Parathyroid adenoma (tissue), 2 donors: ENCODE measurements around the gene TMEM42.

Source experiments
- H2AFZ ChIP-seq: fragments of 300-600 bp; sonication (generic); one replicate; pipeline ENCODE4 v1.7.0; 2017; ENCODE audit warnings: antibody characterized with exemption, mild to moderate bottlenecking
- H3K27ac ChIP-seq: fragments of 300-600 bp; sonication (generic); one replicate; pipeline ENCODE4 v1.7.0; 2017
- H3K27me3 ChIP-seq: fragments of 300-600 bp; sonication (generic); one replicate; pipeline ENCODE4 v1.7.0; 2017; ENCODE audit warnings: low read length; ENCODE audit not compliant: control insufficient read depth, insufficient read depth
- H3K36me3 ChIP-seq: fragments of 300-600 bp; sonication (generic); one replicate; pipeline ENCODE4 v1.7.0; 2017; ENCODE audit warnings: low read length; ENCODE audit not compliant: control insufficient read depth, insufficient read depth
- H3K4me1 ChIP-seq: fragments of 300-600 bp; sonication (generic); one replicate; pipeline ENCODE4 v1.7.0; 2017; ENCODE audit warnings: control low read depth
- H3K4me2 ChIP-seq: fragments of 300-600 bp; sonication (generic); one replicate; pipeline ENCODE4 v1.7.0; 2017; ENCODE audit warnings: low read length
- H3K4me3 ChIP-seq: fragments of 300-600 bp; sonication (generic); one replicate; pipeline ENCODE4 v1.7.0; 2017; ENCODE audit warnings: low read depth, low read length
- H3K79me2 ChIP-seq: fragments of 300-600 bp; sonication (generic); one replicate; pipeline ENCODE4 v1.7.0; 2017; ENCODE audit warnings: control low read depth
- H3K9ac ChIP-seq: fragments of 300-600 bp; sonication (generic); one replicate; pipeline ENCODE4 v1.7.0; 2017; ENCODE audit warnings: mild to moderate bottlenecking
- H3K9me3 ChIP-seq: fragments of 300-600 bp; sonication (generic); one replicate; pipeline ENCODE4 v1.7.0; 2017; ENCODE audit warnings: low read length; ENCODE audit not compliant: control insufficient read depth
- CTCF ChIP-seq: fragments of 300-600 bp; sonication (generic); IDR thresholded peaks from one replicate; pipeline ENCODE4 v1.7.0; 2017; ENCODE audit warnings: antibody characterized with exemption, mild to moderate bottlenecking
- donor health status: primary hyperparathyroidism.

Gene TMEM42

GRCh38 chr3:44890258-44890657 is 28.5 kb downstream of the TMEM42 start:
- Histone ChIP-seq H3K4me1 (no peaks in the 10 kb centered on the region), H3K27ac (no peak overlapping the region), H3K9me3 (no peaks in the 10 kb centered on the region), H3K4me2 (no peak overlapping the region), H3K36me3 (no peaks in the 10 kb centered on the region), H3K9ac (no peak overlapping the region), H3K4me3 (no peak overlapping the region), H2AFZ (no peak overlapping the region), H3K79me2 (no peaks in the 10 kb centered on the region), H3K27me3 (no peaks in the 10 kb centered on the region)
- TF ChIP-seq CTCF = no peak

- Histone ChIP-seq H3K4me3 (no peak overlapping the region), H3K4me2 (no peak overlapping the region), H3K79me2 (no peaks in the 10 kb centered on the region), H3K27me3 (no peaks in the 10 kb centered on the region), H3K9me3 (no peaks in the 10 kb centered on the region), H3K9ac (no peak overlapping the region), H3K4me1 (no peaks in the 10 kb centered on the region), H2AFZ (no peak overlapping the region), H3K36me3 (no peaks in the 10 kb centered on the region), H3K27ac (no peak overlapping the region)
- TF ChIP-seq CTCF = no peak
These were observed 29.1 kb downstream of the TMEM42 start for GRCh38 chr3:44890852-44891251.

- Histone ChIP-seq H3K79me2 (no peaks in the 10 kb centered on the region), H3K27ac (no peak overlapping the region), H3K9me3 (no peaks in the 10 kb centered on the region), H3K4me1 (no peaks in the 10 kb centered on the region), H2AFZ (no peak overlapping the region), H3K4me3 (no peak overlapping the region), H3K36me3 (no peaks in the 10 kb centered on the region), H3K27me3 (no peaks in the 10 kb centered on the region), H3K9ac (no peak overlapping the region), H3K4me2 (no peak overlapping the region)
- no peak for TF ChIP-seq CTCF
These were observed 31.0 kb downstream of the TMEM42 start for GRCh38 chr3:44892689-44893088.

- no peak overlapping the region for H3K9ac ChIP-seq
- no peak for TF ChIP-seq CTCF
- H3K9me3 ChIP-seq = no peaks in the 10 kb centered on the region
- H3K4me2 ChIP-seq = no peak overlapping the region
- no peaks in the 10 kb centered on the region for H3K4me1 ChIP-seq
- H2AFZ ChIP-seq = no peak overlapping the region
- H3K4me3 ChIP-seq = no peak overlapping the region
- no peaks in the 10 kb centered on the region for H3K79me2 ChIP-seq
- no peak overlapping the region for H3K27ac ChIP-seq
- no peaks in the 10 kb centered on the region for H3K27me3 ChIP-seq
- H3K36me3 ChIP-seq = no peaks in the 10 kb centered on the region
These were observed 31.4 kb downstream of the TMEM42 start for GRCh38 chr3:44893097-44893496.

GRCh38 chr3:44894485-44894884 is 32.8 kb downstream of the TMEM42 start:
- H3K4me3 ChIP-seq = no peak overlapping the region
- no peaks in the 10 kb centered on the region for H3K4me1 ChIP-seq
- H3K27ac ChIP-seq = no peak overlapping the region
- H3K36me3 ChIP-seq = no peaks in the 10 kb centered on the region
- no peak overlapping the region for H2AFZ ChIP-seq
- H3K79me2 ChIP-seq = no peaks in the 10 kb centered on the region
- TF ChIP-seq CTCF = no peak
- H3K4me2 ChIP-seq = no peak overlapping the region
- no peak overlapping the region for H3K9ac ChIP-seq
- no peaks in the 10 kb centered on the region for H3K27me3 ChIP-seq
- no peaks in the 10 kb centered on the region for H3K9me3 ChIP-seq
